Smooth muscle cell (in vitro differentiated cells): Measurements from ENCODE around the gene YAP1. TPM values are rescaled to one million over a fixed set of nuclear protein-coding genes. Genes with fewer than 3 reads are reported as not detected.
A peak's percentile ranks its signal among the peaks of the same experiment; 100 is the strongest.

Experiments
- DNase-seq: peaks from one replicate; lab custom pipeline; 2025; ENCODE audit not compliant: unreplicated experiment; lab: John Stamatoyannopoulos, UW
- H2AFZ ChIP-seq: fragments of 200-600 bp; sonication (generic); 2 replicates; pipeline ENCODE4 v1.6.0; 2016; ENCODE audit warnings: antibody characterized with exemption, low read depth, mild to moderate bottlenecking
- H3F3A ChIP-seq: fragments of 200-600 bp; sonication (generic); 2 replicates; pipeline ENCODE4 v1.6.0; 2017; ENCODE audit warnings: antibody characterized with exemption, low read depth
- H3K27ac ChIP-seq: fragments of 200-600 bp; sonication (generic); 2 replicates; pipeline ENCODE4 v1.5.1; 2016; ENCODE audit warnings: low read depth, mild to moderate bottlenecking
- H3K27me3 ChIP-seq: fragments of 200-600 bp; sonication (generic); 2 replicates; pipeline ENCODE4 v1.6.1; 2016; ENCODE audit warnings: low read depth, mild to moderate bottlenecking
- H3K36me3 ChIP-seq: fragments of 200-600 bp; sonication (generic); 2 replicates; pipeline ENCODE4 v1.5.1; 2016; ENCODE audit warnings: low read depth
- H3K4me1 ChIP-seq: fragments of 200-600 bp; sonication (generic); 2 replicates; pipeline ENCODE4 v1.5.1; 2016; ENCODE audit warnings: low read depth
- H3K4me2 ChIP-seq: fragments of 200-600 bp; sonication (generic); 2 replicates; pipeline ENCODE4 v1.6.0; 2016; ENCODE audit warnings: mild to moderate bottlenecking
- H3K4me3 ChIP-seq: fragments of 200-600 bp; sonication (generic); 2 replicates; pipeline ENCODE4 v1.5.1; 2016; ENCODE audit warnings: mild to moderate bottlenecking
- H3K79me2 ChIP-seq: fragments of 200-600 bp; sonication (generic); 2 replicates; pipeline ENCODE4 v1.6.0; 2016; ENCODE audit warnings: low read depth, mild to moderate bottlenecking
- H3K9ac ChIP-seq: fragments of 200-600 bp; sonication (generic); 2 replicates; pipeline ENCODE4 v1.6.0; 2016; ENCODE audit warnings: low read depth
- H3K9me3 ChIP-seq: fragments of 200-600 bp; sonication (generic); replicated peaks from 2 replicates; pipeline ENCODE4 v1.5.1; 2016; ENCODE audit warnings: low read depth
- H4K20me1 ChIP-seq: fragments of 200-600 bp; sonication (generic); 2 replicates; pipeline ENCODE4 v1.6.0; 2016; ENCODE audit warnings: low read depth
- CTCF ChIP-seq: fragments of 200-600 bp; sonication (generic); IDR thresholded peaks from 2 replicates; pipeline ENCODE4 v1.5.1; 2017; ENCODE audit warnings: borderline replicate concordance, mild to moderate bottlenecking, antibody characterized with exemption; ENCODE audit not compliant: insufficient read depth, poor library complexity, severe bottlenecking
- WGBS: methylation state at CpG from one replicate; pipeline ENCODE4 v1.1.7; 2016; ENCODE audit warnings: low lambda C conversion rate; 5-methylcytosine and 5-hydroxymethylcytosine counted together
- polyA plus RNA-seq: library from polyadenylated mRNA; unstranded; fragments of >200 nt; fragmentation: Nextera tagmentation; extraction: Ambion mirVana; gene quantifications from 2 replicates; pipeline ENCODE4 v1.2.1, GENCODE V29; 2016
- total RNA-seq: library from RNA; depleted of rRNA; stranded (reverse); fragments of >200 nt; gene quantifications from 2 replicates; pipeline ENCODE4 v1.2.3, GENCODE V29; 2014

The YAP1 gene
- total and polyA plus RNA-seq, 2 experiments from 2014 or later = 25.1 to 174 TPM

- Histone ChIP-seq H3K4me3 (no peak overlapping the region), H3F3A (no peaks in the 10 kb centered on the region), H3K9ac (no peak overlapping the region), H3K79me2 (no peaks in the 10 kb centered on the region), H3K36me3 (no peaks in the 10 kb centered on the region), H3K4me1 (no peaks in the 10 kb centered on the region), H3K27me3 (no peaks in the 10 kb centered on the region), H3K27ac (no peak overlapping the region), H3K9me3 (no peaks in the 10 kb centered on the region), H2AFZ (no peak overlapping the region), H4K20me1 (no peaks in the 10 kb centered on the region), H3K4me2 (no peak overlapping the region)
- WGBS = 95% methylated on average over 1 of the region's 1 CpG
- TF ChIP-seq CTCF = no peak
- no peak for DNase-seq
Observed at GRCh38 chr11:102097186-102097585, 13.1 kb upstream of the YAP1 start.

GRCh38 chr11:102099755-102100154 lies 10.5 kb upstream of the YAP1 start:
- H3K4me2 ChIP-seq = no peak overlapping the region
- WGBS = 97% methylated on average over 2 of the region's 2 CpGs
- no peaks in the 10 kb centered on the region for H3K27me3 ChIP-seq
- no peaks in the 10 kb centered on the region for H3F3A ChIP-seq
- H2AFZ ChIP-seq = no peak overlapping the region
- no peak overlapping the region for H3K9ac ChIP-seq
- no peaks in the 10 kb centered on the region for H3K79me2 ChIP-seq
- no peak for TF ChIP-seq CTCF
- no peak for DNase-seq
- H3K4me1 ChIP-seq = no peaks in the 10 kb centered on the region
- no peak overlapping the region for H3K27ac ChIP-seq
- no peak overlapping the region for H3K4me3 ChIP-seq
- H3K36me3 ChIP-seq = no peaks in the 10 kb centered on the region
- H3K9me3 ChIP-seq = no peaks in the 10 kb centered on the region
- H4K20me1 ChIP-seq = no peaks in the 10 kb centered on the region

- H3K4me2 ChIP-seq = peak overlapping the region; percentile 98
- peaks cover 3% of the 10 kb centered on the region for H4K20me1 ChIP-seq
- H3K36me3 ChIP-seq = no peaks in the 10 kb centered on the region
- TF ChIP-seq CTCF = no peak
- no peaks in the 10 kb centered on the region for H3K27me3 ChIP-seq
- peak overlapping the region; percentile 99 for H3K27ac ChIP-seq
- H3K9me3 ChIP-seq = no peaks in the 10 kb centered on the region
- peaks cover 23% of the 10 kb centered on the region for H3K4me1 ChIP-seq
- peaks cover 29% of the 10 kb centered on the region for H3K79me2 ChIP-seq
- peaks cover 17% of the 10 kb centered on the region for H3F3A ChIP-seq
- H2AFZ ChIP-seq = no peak overlapping the region
- WGBS = 78% methylated on average over 3 of the region's 3 CpGs
- DNase-seq = no peak
- H3K4me3 ChIP-seq = peak overlapping the region; percentile 80
- H3K9ac ChIP-seq = no peak overlapping the region
Observed at GRCh38 chr11:102108734-102109440, 1.4 kb upstream of the YAP1 start.

- peak overlapping the region; percentile 80 for H3K4me3 ChIP-seq
- peak overlapping the region; percentile 99 for H3K9ac ChIP-seq
- 0% methylated on average over 25 of the region's 31 CpGs for WGBS
- H3K27ac ChIP-seq = peak overlapping the region; percentile 99
- DNase-seq = no peak
- H4K20me1 ChIP-seq = peaks cover 19% of the 10 kb centered on the region
- no peaks in the 10 kb centered on the region for H3K9me3 ChIP-seq
- H3K27me3 ChIP-seq = no peaks in the 10 kb centered on the region
- H2AFZ ChIP-seq = no peak overlapping the region
- no peak for TF ChIP-seq CTCF
- peaks cover 19% of the 10 kb centered on the region for H3F3A ChIP-seq
- peaks cover 41% of the 10 kb centered on the region for H3K4me1 ChIP-seq
- H3K4me2 ChIP-seq = peak overlapping the region; percentile 98
- peaks cover 47% of the 10 kb centered on the region for H3K79me2 ChIP-seq
- H3K36me3 ChIP-seq = no peaks in the 10 kb centered on the region
Observed at GRCh38 chr11:102110761-102111010, 439 bp downstream of the YAP1 start.
